ENCODE results near the gene NCOA7. TPM values are rescaled to one million over a fixed set of nuclear protein-coding genes. Genes with fewer than 3 reads are reported as not detected.

Gene NCOA7
- total and polyA plus RNA-seq, 4 donors = 8.6 to 40.9 (median 17.6) TPM

- Histone ChIP-seq H3K4me1 (ENCODE audit: control insufficient read depth in 4 of 4, insufficient read depth in 4 of 4, low read length in 3 of 4) (peaks cover 2 to 33% (median 14%) of the 10 kb centered on the region in 4 donors), H3K9ac (ENCODE audit: low read depth in 1 of 2, low read length in 2 of 2) (no peak overlapping the region), H3K36me3 (ENCODE audit: control insufficient read depth in 4 of 4, insufficient read depth in 3 of 4, low read depth in 1 of 4, low read length in 3 of 4) (no peaks in the 10 kb centered on the region), H3K9me3 (ENCODE audit: control insufficient read depth in 4 of 4, low read length in 3 of 4) (no peaks in the 10 kb centered on the region), H3K27me3 (ENCODE audit: control insufficient read depth in 4 of 4, insufficient read depth in 4 of 4, low read length in 3 of 4) (no peaks in the 10 kb centered on the region), H3K4me3 (ENCODE audit: low read depth in 1 of 3, low read length in 3 of 3) (no peak overlapping the region), H3K27ac (ENCODE audit: low read depth in 1 of 2, low read length in 2 of 2) (peak overlapping the region; percentile 88 to 97)
- TF ChIP-seq RXRA (IDR thresholded peaks at IDR 0.05) (no peak), SP1 (IDR thresholded peaks at IDR 0.05) (peak; percentile 26), HNF4A (conservative IDR thresholded peaks at IDR 0.05) (peak in 1 of 2 donors; percentile 15)
- no peak for DNase-seq (ENCODE audit: low spot score)
- 70% methylated on average over 6 of the region's 6 CpGs for WGBS
Measured at GRCh38 chr6:125745281-125746018, 45.3 kb upstream of the NCOA7 start.

DNA sequence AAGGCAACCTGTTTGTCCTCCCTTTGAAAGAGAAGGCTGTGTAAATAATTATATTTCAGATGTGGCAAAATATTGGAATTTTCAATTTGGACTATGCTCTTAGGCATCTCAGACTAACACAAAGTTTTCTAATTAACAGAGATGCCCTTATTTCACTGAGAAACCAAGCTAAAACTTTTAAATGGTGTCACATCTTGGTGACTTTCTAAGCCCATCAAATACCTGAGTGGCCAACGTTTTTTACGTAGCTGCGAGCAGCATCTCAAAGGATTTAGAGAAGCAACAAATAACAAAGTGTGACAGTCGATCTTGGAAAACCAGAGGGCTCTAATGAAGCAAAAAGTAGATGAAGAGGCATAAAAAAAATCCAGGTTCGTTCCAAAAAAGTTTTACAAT is 44.7 kb upstream of the NCOA7 start:
- Histone ChIP-seq H3K27me3 (ENCODE audit: control insufficient read depth in 4 of 4, insufficient read depth in 4 of 4, low read length in 3 of 4) (no peaks in the 10 kb centered on the region), H3K9me3 (ENCODE audit: control insufficient read depth in 4 of 4, low read length in 3 of 4) (no peaks in the 10 kb centered on the region), H3K9ac (ENCODE audit: low read depth in 1 of 2, low read length in 2 of 2) (peak overlapping the region; percentile 84 to 100), H3K4me1 (ENCODE audit: control insufficient read depth in 4 of 4, insufficient read depth in 4 of 4, low read length in 3 of 4) (peaks cover 2 to 38% (median 18%) of the 10 kb centered on the region in 4 donors), H3K36me3 (ENCODE audit: control insufficient read depth in 4 of 4, insufficient read depth in 3 of 4, low read depth in 1 of 4, low read length in 3 of 4) (no peaks in the 10 kb centered on the region), H3K27ac (ENCODE audit: low read depth in 1 of 2, low read length in 2 of 2) (peak overlapping the region; percentile 88 to 97), H3K4me3 (ENCODE audit: low read depth in 1 of 3, low read length in 3 of 3) (peak overlapping the region; percentile 68 to 83 (median 68))
- DNase-seq (ENCODE audit: low spot score) = no peak
- TF ChIP-seq MAX (IDR thresholded peaks at IDR 0.05) (no peak), HNF4A (conservative IDR thresholded peaks at IDR 0.05) (peak in 1 of 2 donors; percentile 12), RXRA (IDR thresholded peaks at IDR 0.05) (peak in 1 of 2 donors; percentile 33)
- WGBS = 33% methylated on average over 5 of the region's 5 CpGs

DNA sequence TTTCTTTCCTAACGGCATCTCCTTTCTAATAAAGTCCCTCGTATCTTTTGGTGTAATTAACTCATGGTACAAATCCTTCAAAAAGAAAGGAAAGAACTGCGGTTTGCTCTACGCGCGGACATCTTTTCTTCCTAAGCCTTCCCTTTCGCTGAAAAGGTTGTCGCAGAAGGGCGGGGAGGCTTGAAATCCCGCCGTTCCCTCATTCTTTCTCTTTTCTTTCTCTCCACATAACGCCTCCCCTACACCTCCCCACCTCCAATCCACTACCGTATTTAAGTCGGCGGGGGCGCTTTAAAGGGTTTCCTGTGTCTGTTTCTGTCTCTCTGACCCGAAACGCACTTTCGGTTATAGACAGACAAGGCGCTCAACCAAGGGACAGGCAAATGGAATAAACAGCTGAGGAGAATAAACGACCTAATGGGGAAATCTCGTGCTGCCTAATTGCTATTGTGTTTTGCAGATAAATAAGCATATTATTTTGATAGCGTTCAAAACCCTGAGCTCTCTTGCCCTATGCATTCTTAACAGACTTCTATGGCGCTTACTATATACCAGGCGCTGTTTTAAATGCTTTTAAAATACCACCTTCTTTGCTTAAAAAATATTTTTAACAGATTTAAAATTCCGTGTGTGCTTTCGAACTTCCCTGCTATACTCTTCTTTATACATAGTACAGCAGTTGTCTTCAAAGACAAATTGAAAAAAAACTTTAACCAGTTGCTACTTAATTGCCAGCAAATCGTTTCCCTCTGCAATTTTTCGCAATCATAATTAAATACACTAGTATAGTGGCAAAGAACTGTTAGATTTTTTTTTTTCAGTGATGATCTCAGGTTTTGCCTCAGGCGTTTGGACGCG is 43.8 kb upstream of the NCOA7 start:
- DNase-seq (ENCODE audit: low spot score) = peak; percentile 64
- Histone ChIP-seq H3K9me3 (ENCODE audit: control insufficient read depth in 4 of 4, low read length in 3 of 4) (no peaks in the 10 kb centered on the region), H3K4me1 (ENCODE audit: control insufficient read depth in 4 of 4, insufficient read depth in 4 of 4, low read length in 3 of 4) (peaks cover 2 to 45% (median 25%) of the 10 kb centered on the region in 4 donors), H3K4me3 (ENCODE audit: low read depth in 1 of 3, low read length in 3 of 3) (peak overlapping the region; percentile 68 to 83 (median 68)), H3K27me3 (ENCODE audit: control insufficient read depth in 4 of 4, insufficient read depth in 4 of 4, low read length in 3 of 4) (no peaks in the 10 kb centered on the region), H3K9ac (ENCODE audit: low read depth in 1 of 2, low read length in 2 of 2) (peak overlapping the region; percentile 84 to 100), H3K36me3 (ENCODE audit: control insufficient read depth in 4 of 4, insufficient read depth in 3 of 4, low read depth in 1 of 4, low read length in 3 of 4) (no peaks in the 10 kb centered on the region), H3K27ac (ENCODE audit: low read depth in 1 of 2, low read length in 2 of 2) (peak overlapping the region; percentile 88 to 97)
- under 1% methylated on average over 32 of the region's 32 CpGs for WGBS
- peak in 1 of 2 donors; percentile 55 for TF ChIP-seq JUND (IDR thresholded peaks at IDR 0.05)
- peak in 1 of 2 donors; percentile 20 for TF ChIP-seq GABPA (IDR thresholded peaks at IDR 0.05 in 1 of 2, conservative IDR thresholded peaks at IDR 0.05 in 1 of 2)
- peak; percentile 55 to 58 for TF ChIP-seq HNF4A (conservative IDR thresholded peaks at IDR 0.05)
- TF ChIP-seq, protein P1, sequence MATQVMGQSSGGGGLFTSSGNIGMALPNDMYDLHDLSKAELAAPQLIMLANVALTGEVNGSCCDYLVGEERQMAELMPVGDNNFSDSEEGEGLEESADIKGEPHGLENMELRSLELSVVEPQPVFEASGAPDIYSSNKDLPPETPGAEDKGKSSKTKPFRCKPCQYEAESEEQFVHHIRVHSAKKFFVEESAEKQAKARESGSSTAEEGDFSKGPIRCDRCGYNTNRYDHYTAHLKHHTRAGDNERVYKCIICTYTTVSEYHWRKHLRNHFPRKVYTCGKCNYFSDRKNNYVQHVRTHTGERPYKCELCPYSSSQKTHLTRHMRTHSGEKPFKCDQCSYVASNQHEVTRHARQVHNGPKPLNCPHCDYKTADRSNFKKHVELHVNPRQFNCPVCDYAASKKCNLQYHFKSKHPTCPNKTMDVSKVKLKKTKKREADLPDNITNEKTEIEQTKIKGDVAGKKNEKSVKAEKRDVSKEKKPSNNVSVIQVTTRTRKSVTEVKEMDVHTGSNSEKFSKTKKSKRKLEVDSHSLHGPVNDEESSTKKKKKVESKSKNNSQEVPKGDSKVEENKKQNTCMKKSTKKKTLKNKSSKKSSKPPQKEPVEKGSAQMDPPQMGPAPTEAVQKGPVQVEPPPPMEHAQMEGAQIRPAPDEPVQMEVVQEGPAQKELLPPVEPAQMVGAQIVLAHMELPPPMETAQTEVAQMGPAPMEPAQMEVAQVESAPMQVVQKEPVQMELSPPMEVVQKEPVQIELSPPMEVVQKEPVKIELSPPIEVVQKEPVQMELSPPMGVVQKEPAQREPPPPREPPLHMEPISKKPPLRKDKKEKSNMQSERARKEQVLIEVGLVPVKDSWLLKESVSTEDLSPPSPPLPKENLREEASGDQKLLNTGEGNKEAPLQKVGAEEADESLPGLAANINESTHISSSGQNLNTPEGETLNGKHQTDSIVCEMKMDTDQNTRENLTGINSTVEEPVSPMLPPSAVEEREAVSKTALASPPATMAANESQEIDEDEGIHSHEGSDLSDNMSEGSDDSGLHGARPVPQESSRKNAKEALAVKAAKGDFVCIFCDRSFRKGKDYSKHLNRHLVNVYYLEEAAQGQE (IDR thresholded peaks at IDR 0.05) = peak; percentile 80
- TF ChIP-seq RXRA (IDR thresholded peaks at IDR 0.05) = peak; percentile 82 to 90
- peak in 1 of 2 donors; percentile 46 for TF ChIP-seq EGR1 (IDR thresholded peaks at IDR 0.05; ENCODE audit: low read depth in 2 of 2)
- TF ChIP-seq RAD21 (IDR thresholded peaks at IDR 0.05) = peak; percentile 31 to 60
- peak; percentile 70 for TF ChIP-seq SP1 (IDR thresholded peaks at IDR 0.05)
- TF ChIP-seq TAF1 (conservative IDR thresholded peaks at IDR 0.05) = peak; percentile 89
- TF ChIP-seq FOXA1 (IDR thresholded peaks at IDR 0.05) = no peak
- TF ChIP-seq, protein P2, sequence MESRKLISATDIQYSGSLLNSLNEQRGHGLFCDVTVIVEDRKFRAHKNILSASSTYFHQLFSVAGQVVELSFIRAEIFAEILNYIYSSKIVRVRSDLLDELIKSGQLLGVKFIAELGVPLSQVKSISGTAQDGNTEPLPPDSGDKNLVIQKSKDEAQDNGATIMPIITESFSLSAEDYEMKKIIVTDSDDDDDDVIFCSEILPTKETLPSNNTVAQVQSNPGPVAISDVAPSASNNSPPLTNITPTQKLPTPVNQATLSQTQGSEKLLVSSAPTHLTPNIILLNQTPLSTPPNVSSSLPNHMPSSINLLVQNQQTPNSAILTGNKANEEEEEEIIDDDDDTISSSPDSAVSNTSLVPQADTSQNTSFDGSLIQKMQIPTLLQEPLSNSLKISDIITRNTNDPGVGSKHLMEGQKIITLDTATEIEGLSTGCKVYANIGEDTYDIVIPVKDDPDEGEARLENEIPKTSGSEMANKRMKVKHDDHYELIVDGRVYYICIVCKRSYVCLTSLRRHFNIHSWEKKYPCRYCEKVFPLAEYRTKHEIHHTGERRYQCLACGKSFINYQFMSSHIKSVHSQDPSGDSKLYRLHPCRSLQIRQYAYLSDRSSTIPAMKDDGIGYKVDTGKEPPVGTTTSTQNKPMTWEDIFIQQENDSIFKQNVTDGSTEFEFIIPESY (IDR thresholded peaks at IDR 0.05) = no peak
- TF ChIP-seq YY1 (IDR thresholded peaks at IDR 0.05) = peak; percentile 83
- TF ChIP-seq, protein P3, sequence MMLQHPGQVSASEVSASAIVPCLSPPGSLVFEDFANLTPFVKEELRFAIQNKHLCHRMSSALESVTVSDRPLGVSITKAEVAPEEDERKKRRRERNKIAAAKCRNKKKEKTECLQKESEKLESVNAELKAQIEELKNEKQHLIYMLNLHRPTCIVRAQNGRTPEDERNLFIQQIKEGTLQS (IDR thresholded peaks at IDR 0.05) = no peak
- TF ChIP-seq FOXA2 (IDR thresholded peaks at IDR 0.05) = no peak
- peak; percentile 12 for TF ChIP-seq NR2F2 (IDR thresholded peaks at IDR 0.05)
- TF ChIP-seq CTCF (IDR thresholded peaks at IDR 0.05; ENCODE audit: low read depth, low read length, missing input control) = peak; percentile 3

Data from liver (tissue), 9 donors.